Keratinocyte (primary cell): ENCODE data around the gene ABO. TPM values are rescaled to one million over a fixed set of nuclear protein-coding genes. Genes with fewer than 3 reads are reported as not detected.

Experiments used
- DNase-seq: peaks from one replicate; pipeline ENCODE4 v3.0.0-alpha.2; 2011; ENCODE audit warnings: low read depth, missing footprints, low spot score
- FAIRE-seq: peaks from 2 replicates; lab custom pipeline; 2011; peaks lifted over from hg19 to GRCh38; lab: Jason Lieb, UNC
- H2AFZ ChIP-seq: 2 replicates; pipeline ENCODE4 v1.6.0; 2012; ENCODE audit warnings: low read length, control low read depth, inconsistent platforms; ENCODE audit not compliant: control insufficient read depth
- H3K27ac ChIP-seq: 2 replicates; pipeline ENCODE4 v1.5.1; 2011; ENCODE audit warnings: low read length; ENCODE audit not compliant: control insufficient read depth, insufficient read depth
- H3K27me3 ChIP-seq: 3 replicates; pipeline ENCODE4 v1.6.0; 2011; ENCODE audit warnings: low read length; ENCODE audit not compliant: control insufficient read depth, insufficient read depth; ENCODE audit errors: extremely low read depth
- H3K36me3 ChIP-seq, 2 experiments: 2 replicates in 1 of 2; 3 replicates in 1 of 2; pipeline ENCODE4 v1.5.1; 2011; ENCODE audit warnings: low read length in 2 of 2, mild to moderate bottlenecking in 1 of 2; ENCODE audit not compliant: control insufficient read depth in 2 of 2, insufficient read depth in 2 of 2; ENCODE audit errors: extremely low read depth in 1 of 2
- H3K4me1 ChIP-seq: 3 replicates; pipeline ENCODE4 v1.5.1; 2011; ENCODE audit warnings: low read length; ENCODE audit not compliant: control insufficient read depth, insufficient read depth; ENCODE audit errors: extremely low read depth
- H3K4me2 ChIP-seq: 3 replicates; pipeline ENCODE4 v1.6.0; 2011; ENCODE audit warnings: low read depth, low read length; ENCODE audit not compliant: control insufficient read depth, insufficient read depth; ENCODE audit errors: extremely low read depth
- H3K4me3 ChIP-seq, 3 experiments: fragments of 200-600 bp in 1 of 3; sonication (generic) in 1 of 3; 2 replicates in 2 of 3; 3 replicates in 1 of 3; pipeline ENCODE4 v1.5.1; 2011 to 2016; ENCODE audit warnings: low read length in 3 of 3, mild to moderate bottlenecking in 3 of 3, control low read depth in 2 of 3, inconsistent platforms in 1 of 3, low read depth in 1 of 3, mixed read lengths in 1 of 3, mixed run types in 1 of 3, moderate library complexity in 1 of 3; ENCODE audit not compliant: control insufficient read depth in 2 of 3, insufficient read depth in 2 of 3; ENCODE audit errors: extremely low read depth in 1 of 3
- H3K79me2 ChIP-seq: 2 replicates; pipeline ENCODE4 v1.6.0; 2012; ENCODE audit warnings: low read length; ENCODE audit not compliant: control insufficient read depth, insufficient read depth
- H3K9ac ChIP-seq: 3 replicates; pipeline ENCODE4 v1.6.0; 2011; ENCODE audit warnings: low read length; ENCODE audit not compliant: control insufficient read depth, insufficient read depth; ENCODE audit errors: extremely low read depth
- H3K9me1 ChIP-seq: 3 replicates; pipeline ENCODE4 v1.6.0; 2011; ENCODE audit warnings: low read length; ENCODE audit not compliant: control insufficient read depth, insufficient read depth; ENCODE audit errors: extremely low read depth
- H3K9me3 ChIP-seq: 2 replicates; pipeline ENCODE4 v1.5.1; 2012; ENCODE audit warnings: low read depth, low read length; ENCODE audit not compliant: control insufficient read depth
- H4K20me1 ChIP-seq: 3 replicates; pipeline ENCODE4 v1.6.0; 2011; ENCODE audit warnings: low read length; ENCODE audit not compliant: control insufficient read depth, insufficient read depth; ENCODE audit errors: extremely low read depth
- CTCF ChIP-seq, 3 experiments: IDR thresholded peaks in 1 of 3; conservative IDR thresholded peaks in 1 of 3; optimal IDR thresholded peaks in 1 of 3; 2 replicates in 2 of 3; 3 replicates in 1 of 3; pipeline versions ENCODE3 to v1.5.1; 2011; ENCODE audit warnings: low read length in 3 of 3, mild to moderate bottlenecking in 3 of 3, moderate library complexity in 2 of 3, control low read depth in 1 of 3, inconsistent platforms in 1 of 3; ENCODE audit not compliant: insufficient read depth in 2 of 3; ENCODE audit errors: extremely low read depth in 1 of 3
- EZH2 ChIP-seq: IDR thresholded peaks from one replicate; pipeline ENCODE4 v1.6.1; 2012; ENCODE audit warnings: inconsistent platforms, mild to moderate bottlenecking, low read length, moderate library complexity
- dilution Hi-C: fragments of 300-500 bp; cut with MboI; formaldehyde crosslinking; loops from one replicate; pipeline ENCODE4 v1.7.0; 2020; ENCODE audit warnings: low sequenced_read_pairs; ENCODE audit not compliant: extremely low pct_ligation_motif_present
- polyA plus RNA-seq, 5 experiments: library from polyadenylated mRNA; depleted of rRNA in 3 of 5; stranded (reverse) in 3 of 5; stranded (forward) in 1 of 5; unstranded in 1 of 5; fragments of >200 nt; gene quantifications; 1 replicate in 1 of 5; 2 replicates in 3 of 5; 3 replicates in 1 of 5; pipeline versions ENCODE4 v1.2.1 to v1.2.3, GENCODE V29; 2011 to 2012; ENCODE audit warnings: missing spikeins in 2 of 5, low read depth in 1 of 5, low replicate concordance in 1 of 5

ABO gene
- polyA plus RNA-seq, 1 donor (not counting 4 experiments of a cell fraction or from before 2014, with no cell fraction given) = not detected

GRCh38 chr9:133242241-133242640 is 32.8 kb downstream of the ABO start:
- H3K4me1 ChIP-seq = peaks cover 8% of the 10 kb centered on the region
- FAIRE-seq = no peak
- no peaks in the 10 kb centered on the region for H4K20me1 ChIP-seq
- DNase-seq = no peak
- H3K4me3 ChIP-seq = no peak overlapping the region
- no peak overlapping the region for H2AFZ ChIP-seq
- no peaks in the 10 kb centered on the region for H3K36me3 ChIP-seq
- TF ChIP-seq EZH2 (no peak), CTCF (optimal IDR thresholded peaks at IDR 0.05 in 1 of 3, IDR thresholded peaks at IDR 0.05 in 1 of 3, conservative IDR thresholded peaks at IDR 0.05 in 1 of 3; ENCODE audit: extremely low read depth in 1 of 3, insufficient read depth in 2 of 3, low read length in 3 of 3) (no peak)
- no peaks in the 10 kb centered on the region for H3K79me2 ChIP-seq
- H3K27me3 ChIP-seq = no peaks in the 10 kb centered on the region
- no peaks in the 10 kb centered on the region for H3K9me1 ChIP-seq
- no peak overlapping the region for H3K4me2 ChIP-seq
- dilution Hi-C loops = no loop called here
- no peak overlapping the region for H3K9ac ChIP-seq
- H3K9me3 ChIP-seq = no peaks in the 10 kb centered on the region
- H3K27ac ChIP-seq = no peak overlapping the region

- Histone ChIP-seq H3K4me2 (no peak overlapping the region), H2AFZ (no peak overlapping the region), H3K4me1 (peaks cover 8% of the 10 kb centered on the region), H3K9ac (no peak overlapping the region), H3K36me3 (no peaks in the 10 kb centered on the region), H3K9me1 (no peaks in the 10 kb centered on the region), H3K79me2 (no peaks in the 10 kb centered on the region), H3K9me3 (no peaks in the 10 kb centered on the region), H3K4me3 (no peak overlapping the region), H4K20me1 (no peaks in the 10 kb centered on the region), H3K27ac (no peak overlapping the region), H3K27me3 (no peaks in the 10 kb centered on the region)
- no peak for FAIRE-seq
- dilution Hi-C loops = no loop called here
- TF ChIP-seq EZH2 = no peak
- no peak for TF ChIP-seq CTCF (optimal IDR thresholded peaks at IDR 0.05 in 1 of 3, IDR thresholded peaks at IDR 0.05 in 1 of 3, conservative IDR thresholded peaks at IDR 0.05 in 1 of 3; ENCODE audit: extremely low read depth in 1 of 3, insufficient read depth in 2 of 3, low read length in 3 of 3)
- DNase-seq = no peak
Measured at GRCh38 chr9:133239533-133240090, 35.4 kb downstream of the ABO start.
